ENCODE measurements around the gene TTC28.

DNA sequence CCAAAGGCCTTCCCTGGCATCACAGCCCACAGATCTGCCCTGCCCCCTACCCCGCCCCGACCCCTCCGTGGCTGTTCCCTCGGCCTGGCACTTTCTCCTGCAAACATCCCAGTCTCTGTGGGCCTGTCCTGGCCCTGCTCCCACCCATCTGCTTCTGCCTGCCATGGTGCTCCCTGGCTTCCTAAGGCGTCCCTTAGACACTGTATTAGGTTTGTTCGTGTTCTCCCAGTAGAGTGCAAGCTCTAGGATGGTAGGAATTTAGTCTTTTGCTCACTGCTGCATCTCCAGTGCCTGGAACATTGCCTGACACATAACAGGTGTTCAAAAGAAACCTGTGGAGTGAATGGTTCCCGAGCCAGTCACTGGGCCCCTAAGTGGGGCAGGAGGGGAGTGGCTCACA lies 690.9 kb downstream of the TTC28 start:
- TF ChIP-seq, protein P1, sequence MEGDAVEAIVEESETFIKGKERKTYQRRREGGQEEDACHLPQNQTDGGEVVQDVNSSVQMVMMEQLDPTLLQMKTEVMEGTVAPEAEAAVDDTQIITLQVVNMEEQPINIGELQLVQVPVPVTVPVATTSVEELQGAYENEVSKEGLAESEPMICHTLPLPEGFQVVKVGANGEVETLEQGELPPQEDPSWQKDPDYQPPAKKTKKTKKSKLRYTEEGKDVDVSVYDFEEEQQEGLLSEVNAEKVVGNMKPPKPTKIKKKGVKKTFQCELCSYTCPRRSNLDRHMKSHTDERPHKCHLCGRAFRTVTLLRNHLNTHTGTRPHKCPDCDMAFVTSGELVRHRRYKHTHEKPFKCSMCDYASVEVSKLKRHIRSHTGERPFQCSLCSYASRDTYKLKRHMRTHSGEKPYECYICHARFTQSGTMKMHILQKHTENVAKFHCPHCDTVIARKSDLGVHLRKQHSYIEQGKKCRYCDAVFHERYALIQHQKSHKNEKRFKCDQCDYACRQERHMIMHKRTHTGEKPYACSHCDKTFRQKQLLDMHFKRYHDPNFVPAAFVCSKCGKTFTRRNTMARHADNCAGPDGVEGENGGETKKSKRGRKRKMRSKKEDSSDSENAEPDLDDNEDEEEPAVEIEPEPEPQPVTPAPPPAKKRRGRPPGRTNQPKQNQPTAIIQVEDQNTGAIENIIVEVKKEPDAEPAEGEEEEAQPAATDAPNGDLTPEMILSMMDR (IDR thresholded peaks at IDR 0.05 in 2 of 3, conservative IDR thresholded peaks at IDR 0.05 in 1 of 3; ENCODE audit: borderline replicate concordance in 1 of 3, insufficient read depth in 1 of 3, low read depth in 2 of 3, low read length in 2 of 3): no peak
- TF ChIP-seq POLR2A (IDR thresholded peaks at IDR 0.05; ENCODE audit: borderline replicate concordance, extremely low read depth, insufficient read depth, insufficient read length) (no peak), ZFX (IDR thresholded peaks at IDR 0.05) (no peak)
- TF ChIP-seq, protein P2, sequence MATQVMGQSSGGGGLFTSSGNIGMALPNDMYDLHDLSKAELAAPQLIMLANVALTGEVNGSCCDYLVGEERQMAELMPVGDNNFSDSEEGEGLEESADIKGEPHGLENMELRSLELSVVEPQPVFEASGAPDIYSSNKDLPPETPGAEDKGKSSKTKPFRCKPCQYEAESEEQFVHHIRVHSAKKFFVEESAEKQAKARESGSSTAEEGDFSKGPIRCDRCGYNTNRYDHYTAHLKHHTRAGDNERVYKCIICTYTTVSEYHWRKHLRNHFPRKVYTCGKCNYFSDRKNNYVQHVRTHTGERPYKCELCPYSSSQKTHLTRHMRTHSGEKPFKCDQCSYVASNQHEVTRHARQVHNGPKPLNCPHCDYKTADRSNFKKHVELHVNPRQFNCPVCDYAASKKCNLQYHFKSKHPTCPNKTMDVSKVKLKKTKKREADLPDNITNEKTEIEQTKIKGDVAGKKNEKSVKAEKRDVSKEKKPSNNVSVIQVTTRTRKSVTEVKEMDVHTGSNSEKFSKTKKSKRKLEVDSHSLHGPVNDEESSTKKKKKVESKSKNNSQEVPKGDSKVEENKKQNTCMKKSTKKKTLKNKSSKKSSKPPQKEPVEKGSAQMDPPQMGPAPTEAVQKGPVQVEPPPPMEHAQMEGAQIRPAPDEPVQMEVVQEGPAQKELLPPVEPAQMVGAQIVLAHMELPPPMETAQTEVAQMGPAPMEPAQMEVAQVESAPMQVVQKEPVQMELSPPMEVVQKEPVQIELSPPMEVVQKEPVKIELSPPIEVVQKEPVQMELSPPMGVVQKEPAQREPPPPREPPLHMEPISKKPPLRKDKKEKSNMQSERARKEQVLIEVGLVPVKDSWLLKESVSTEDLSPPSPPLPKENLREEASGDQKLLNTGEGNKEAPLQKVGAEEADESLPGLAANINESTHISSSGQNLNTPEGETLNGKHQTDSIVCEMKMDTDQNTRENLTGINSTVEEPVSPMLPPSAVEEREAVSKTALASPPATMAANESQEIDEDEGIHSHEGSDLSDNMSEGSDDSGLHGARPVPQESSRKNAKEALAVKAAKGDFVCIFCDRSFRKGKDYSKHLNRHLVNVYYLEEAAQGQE (IDR thresholded peaks at IDR 0.05; ENCODE audit: low read depth): no peak
